Ovary (tissue), 9 donors: ENCODE data around the gene SPEG. TPM values are rescaled to one million over a fixed set of nuclear protein-coding genes. Genes with fewer than 3 reads are reported as not detected.

Source experiments
- DNase-seq, 5 donors: peaks; one replicate each; pipeline ENCODE4 v3.0.0-alpha.2; 2019 to 2020
- H3K27ac ChIP-seq, 2 donors: fragments of 200-600 bp; one replicate each; pipeline versions ENCODE4 v1.5.1 to v1.8.0; 2019 to 2022
- H3K27me3 ChIP-seq: fragments of 200-600 bp; one replicate; pipeline ENCODE4 v1.8.0; 2022
- H3K36me3 ChIP-seq: fragments of 200-600 bp; sonication (generic); one replicate; pipeline ENCODE4 v1.5.1; 2019
- H3K4me1 ChIP-seq: one replicate; pipeline ENCODE4 v1.8.1; 2013; ENCODE audit warnings: mild to moderate bottlenecking, moderate library complexity; ENCODE audit not compliant: insufficient read depth
- H3K4me3 ChIP-seq: fragments of 200-600 bp; sonication (generic); one replicate; pipeline ENCODE4 v1.5.1; 2017
- H3K9me3 ChIP-seq, 2 donors: fragments of 200-600 bp in 1 of 2; sonication (generic) in 1 of 2; one replicate each; pipeline versions ENCODE4 v1.5.1 to v1.8.1; 2013 to 2019; ENCODE audit warnings: mild to moderate bottlenecking in 1 of 2, moderate library complexity in 1 of 2
- EP300 ChIP-seq: sonication (generic); formaldehyde crosslinking; IDR thresholded peaks from one replicate; pipeline ENCODE4 v1.6.1; 2017; ENCODE audit warnings: antibody characterized with exemption
- POLR2A ChIP-seq: fragments of 450-650 bp; IDR thresholded peaks from one replicate; pipeline ENCODE4 v1.6.1; 2017; ENCODE audit warnings: antibody characterized with exemption, mild to moderate bottlenecking, moderate library complexity
- WGBS, 3 donors: extraction: QIAGEN DNeasy Blood & Tissue Kit in 1 of 3; methylation state at CpG; one replicate each; pipeline versions ENCODE4 v1.1.5 to v1.1.7; 2013 to 2017; 5-methylcytosine and 5-hydroxymethylcytosine counted together
- intact Hi-C, 4 donors: fragments of 100-400 bp; cut with DNase I; formaldehyde crosslinking; loops; one replicate each; pipeline versions ENCODE4 v1.11.0 to v1.15.1; 2022 to 2023
- polyA plus RNA-seq, 2 donors: library from polyadenylated mRNA; stranded (reverse); fragments of 200-250 nt in 1 of 2; fragments of 350-450 nt in 1 of 2; fragmentation: Illumina TruSeq in 1 of 2; extraction: RNeasy Lipid Tissue Mini Kit (QIAGEN cat#74804) in 1 of 2; gene quantifications; one replicate each; pipeline ENCODE4 v1.2.3, GENCODE V29; 2013 to 2014
- total RNA-seq, 7 donors: library from RNA; depleted of rRNA in 2 of 7; stranded (reverse); fragments of >200 nt in 2 of 7; fragmentation: NEBNext Ultra II Directional in 3 of 7; extraction: Animal tissue kit (Norgen Biotek cat#: 25700) in 3 of 7; gene quantifications; one replicate each; pipeline versions ENCODE4 v1.1.0 to v1.2.4, GENCODE V29; 2016 to 2023
- TF ChIP-seq, protein P1 (sequence below), 3 donors: fragments of 450-650 bp in 2 of 3; fragments of 200-600 bp in 1 of 3; IDR thresholded peaks; one replicate each; pipeline versions ENCODE4 v1.5.1 to v1.8.0; 2016 to 2022; ENCODE audit warnings: antibody characterized with exemption in 3 of 3, mild to moderate bottlenecking in 1 of 3
- donor health status: DM: no; HTN: no; CAD: no; lungs with moderate emphysema.
- donor health status: DM: no; HTN: no; CAD: no.
- donor health status: Bipolar disorder and iron deficiency.
- donor health status: DM: yes; HTN: yes; CAD: no.
- donor health status: DM: no; HTN: no; CAD: no.
- donor health status: DM: yes; HTN: yes; CAD: no.

SPEG gene
- total and polyA plus RNA-seq, 9 donors = 9.9 to 79.7 (median 29.6) TPM

GRCh38 chr2:219483451-219484342 lies 49.1 kb downstream of the SPEG start:
- Histone ChIP-seq H3K36me3 (no peaks in the 10 kb centered on the region), H3K27ac (no peak overlapping the region), H3K27me3 (no peaks in the 10 kb centered on the region), H3K4me3 (no peak overlapping the region), H3K4me1 (peaks cover 1% of the 10 kb centered on the region), H3K9me3 (no peaks in the 10 kb centered on the region)
- no peak for DNase-seq
- intact Hi-C loops = loop anchor here in 1 of 4 donors (2.0 kb wide), 1 partner anchor 41 kb away; no protein-coding TSS in a partner anchor
- no peak for TF ChIP-seq POLR2A
- no peak for TF ChIP-seq EP300
- TF ChIP-seq, protein P1, sequence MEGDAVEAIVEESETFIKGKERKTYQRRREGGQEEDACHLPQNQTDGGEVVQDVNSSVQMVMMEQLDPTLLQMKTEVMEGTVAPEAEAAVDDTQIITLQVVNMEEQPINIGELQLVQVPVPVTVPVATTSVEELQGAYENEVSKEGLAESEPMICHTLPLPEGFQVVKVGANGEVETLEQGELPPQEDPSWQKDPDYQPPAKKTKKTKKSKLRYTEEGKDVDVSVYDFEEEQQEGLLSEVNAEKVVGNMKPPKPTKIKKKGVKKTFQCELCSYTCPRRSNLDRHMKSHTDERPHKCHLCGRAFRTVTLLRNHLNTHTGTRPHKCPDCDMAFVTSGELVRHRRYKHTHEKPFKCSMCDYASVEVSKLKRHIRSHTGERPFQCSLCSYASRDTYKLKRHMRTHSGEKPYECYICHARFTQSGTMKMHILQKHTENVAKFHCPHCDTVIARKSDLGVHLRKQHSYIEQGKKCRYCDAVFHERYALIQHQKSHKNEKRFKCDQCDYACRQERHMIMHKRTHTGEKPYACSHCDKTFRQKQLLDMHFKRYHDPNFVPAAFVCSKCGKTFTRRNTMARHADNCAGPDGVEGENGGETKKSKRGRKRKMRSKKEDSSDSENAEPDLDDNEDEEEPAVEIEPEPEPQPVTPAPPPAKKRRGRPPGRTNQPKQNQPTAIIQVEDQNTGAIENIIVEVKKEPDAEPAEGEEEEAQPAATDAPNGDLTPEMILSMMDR (IDR thresholded peaks at IDR 0.05) = no peak
- WGBS, 3 donors = 54 to 60% (median 55%) methylated on average over 40 to 58 of the region's 58 CpGs

DNA sequence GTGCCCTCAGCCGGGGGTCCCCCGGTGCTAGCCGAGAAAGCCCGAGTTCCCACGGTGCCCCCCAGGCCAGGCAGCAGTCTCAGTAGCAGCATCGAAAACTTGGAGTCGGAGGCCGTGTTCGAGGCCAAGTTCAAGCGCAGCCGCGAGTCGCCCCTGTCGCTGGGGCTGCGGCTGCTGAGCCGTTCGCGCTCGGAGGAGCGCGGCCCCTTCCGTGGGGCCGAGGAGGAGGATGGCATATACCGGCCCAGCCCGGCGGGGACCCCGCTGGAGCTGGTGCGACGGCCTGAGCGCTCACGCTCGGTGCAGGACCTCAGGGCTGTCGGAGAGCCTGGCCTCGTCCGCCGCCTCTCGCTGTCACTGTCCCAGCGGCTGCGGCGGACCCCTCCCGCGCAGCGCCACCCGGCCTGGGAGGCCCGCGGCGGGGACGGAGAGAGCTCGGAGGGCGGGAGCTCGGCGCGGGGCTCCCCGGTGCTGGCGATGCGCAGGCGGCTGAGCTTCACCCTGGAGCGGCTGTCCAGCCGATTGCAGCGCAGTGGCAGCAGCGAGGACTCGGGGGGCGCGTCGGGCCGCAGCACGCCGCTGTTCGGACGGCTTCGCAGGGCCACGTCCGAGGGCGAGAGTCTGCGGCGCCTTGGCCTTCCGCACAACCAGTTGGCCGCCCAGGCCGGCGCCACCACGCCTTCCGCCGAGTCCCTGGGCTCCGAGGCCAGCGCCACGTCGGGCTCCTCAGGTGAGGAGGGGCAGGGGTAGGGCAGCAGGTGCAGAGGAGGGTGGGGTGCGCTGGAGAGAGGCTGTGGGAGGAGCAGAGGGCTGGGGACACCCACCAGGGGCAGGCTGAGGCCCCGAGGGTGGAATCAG lies 49.9 kb downstream of the SPEG start:
- Histone ChIP-seq H3K27ac (no peak overlapping the region), H3K4me3 (peak overlapping the region; percentile 12), H3K36me3 (no peaks in the 10 kb centered on the region), H3K4me1 (peaks cover 1% of the 10 kb centered on the region), H3K9me3 (no peaks in the 10 kb centered on the region), H3K27me3 (no peaks in the 10 kb centered on the region)
- WGBS, 3 donors = 7 to 12% (median 11%) methylated on average over 58 to 89 of the region's 89 CpGs
- TF ChIP-seq, protein P1 (IDR thresholded peaks at IDR 0.05) = no peak
- no peak for DNase-seq
- intact Hi-C loops = no loop called here

DNA sequence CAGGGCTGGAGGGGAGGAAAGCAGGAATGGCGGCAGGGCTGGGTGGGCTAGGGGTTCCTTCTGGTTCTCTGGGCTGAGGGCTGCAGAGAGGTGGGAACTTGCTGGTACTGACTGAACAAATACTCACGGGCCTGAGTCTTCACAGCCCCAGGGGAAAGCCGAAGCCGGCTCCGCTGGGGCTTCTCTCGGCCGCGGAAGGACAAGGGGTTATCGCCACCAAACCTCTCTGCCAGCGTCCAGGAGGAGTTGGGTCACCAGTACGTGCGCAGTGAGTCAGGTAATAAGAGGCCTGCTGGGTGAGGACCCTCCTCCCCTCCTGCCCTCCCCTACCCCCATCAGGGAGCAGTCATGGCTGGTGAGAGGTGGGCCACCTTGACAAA lies 50.5 kb downstream of the SPEG start:
- DNase-seq = no peak
- H3K27me3 ChIP-seq = no peaks in the 10 kb centered on the region
- intact Hi-C loops = no loop called here
- H3K4me3 ChIP-seq = no peak overlapping the region
- WGBS, 3 donors = 82 to 88% (median 85%) methylated on average over 12 of the region's 12 CpGs
- no peak overlapping the region for H3K27ac ChIP-seq
- no peaks in the 10 kb centered on the region for H3K36me3 ChIP-seq
- peaks cover 1% of the 10 kb centered on the region for H3K4me1 ChIP-seq
- TF ChIP-seq EP300 (no peak), POLR2A (no peak)
- TF ChIP-seq, protein P1 (IDR thresholded peaks at IDR 0.05) = no peak
- H3K9me3 ChIP-seq = no peaks in the 10 kb centered on the region

GRCh38 chr2:219486380-219486959 lies 51.8 kb downstream of the SPEG start:
- WGBS, 3 donors = 78 to 81% (median 79%) methylated on average over 8 of the region's 8 CpGs
- no peaks in the 10 kb centered on the region for H3K9me3 ChIP-seq

More at GRCh38 chr2:219486380-219486959, 51.8 kb downstream of the SPEG start:
- peaks cover 1% of the 10 kb centered on the region for H3K4me1 ChIP-seq
- no peak overlapping the region for H3K27ac ChIP-seq
- H3K27me3 ChIP-seq = no peaks in the 10 kb centered on the region
- no peaks in the 10 kb centered on the region for H3K36me3 ChIP-seq
- no peak for TF ChIP-seq EP300
- TF ChIP-seq, protein P1 (IDR thresholded peaks at IDR 0.05) = no peak
- H3K4me3 ChIP-seq = no peak overlapping the region
- intact Hi-C loops = no loop called here
- DNase-seq = no peak
